Activated T-cell treated with anti-CD3 and anti-CD28 coated beads, Interleukin-2, amount 50 U/mL, for 72 hours (primary cell): ENCODE data around the gene AFAP1L1. TPM values are rescaled to one million over a fixed set of nuclear protein-coding genes. Genes with fewer than 3 reads are reported as not detected.

ENCODE experiments used
- ATAC-seq, 2 donors: fragments of 150-1000 bp; cut with Tn5 transposase; replicated peaks in 1 of 2; 2 replicates each; pipeline ENCODE4 v1.10.0; 2021; ENCODE audit warnings: moderate library complexity in 2 of 2, mild to moderate bottlenecking in 1 of 2
- DNase-seq, 2 donors: peaks; one replicate each; pipeline ENCODE4 v3.0.0; 2021 to 2022; ENCODE audit warnings: mixed read lengths in 1 of 2
- H3K27ac Mint-ChIP-seq: one replicate; pipeline ENCODE4 v1.8.0; 2022; ENCODE audit warnings: mild to moderate bottlenecking, moderate library complexity, mixed read lengths
- H3K27me3 Mint-ChIP-seq: one replicate; pipeline ENCODE4 v1.8.0; 2022; ENCODE audit warnings: low read depth, mixed read lengths
- H3K36me3 Mint-ChIP-seq, 2 donors: one replicate each; pipeline ENCODE4 v1.8.0; 2022; ENCODE audit warnings: mixed read lengths in 2 of 2, mild to moderate bottlenecking in 1 of 2; ENCODE audit not compliant: insufficient read depth in 2 of 2
- H3K4me1 Mint-ChIP-seq: one replicate; pipeline ENCODE4 v1.8.0; 2022; ENCODE audit warnings: low read depth, mixed read lengths
- H3K4me3 Mint-ChIP-seq, 2 donors: one replicate each; pipeline ENCODE4 v1.8.0; 2022; ENCODE audit warnings: mild to moderate bottlenecking in 2 of 2, mixed read lengths in 2 of 2, moderate library complexity in 2 of 2
- H3K9me3 Mint-ChIP-seq, 2 donors: one replicate each; pipeline ENCODE4 v1.8.0; 2022; ENCODE audit warnings: mixed read lengths in 2 of 2
- total RNA-seq, 2 donors: library from RNA; stranded (reverse); gene quantifications; one replicate each; pipeline ENCODE4 v1.2.3, GENCODE V29; 2022

Gene AFAP1L1
- total RNA-seq, 2 donors from 2014 or later = 0.12 to 0.17 TPM

DNA sequence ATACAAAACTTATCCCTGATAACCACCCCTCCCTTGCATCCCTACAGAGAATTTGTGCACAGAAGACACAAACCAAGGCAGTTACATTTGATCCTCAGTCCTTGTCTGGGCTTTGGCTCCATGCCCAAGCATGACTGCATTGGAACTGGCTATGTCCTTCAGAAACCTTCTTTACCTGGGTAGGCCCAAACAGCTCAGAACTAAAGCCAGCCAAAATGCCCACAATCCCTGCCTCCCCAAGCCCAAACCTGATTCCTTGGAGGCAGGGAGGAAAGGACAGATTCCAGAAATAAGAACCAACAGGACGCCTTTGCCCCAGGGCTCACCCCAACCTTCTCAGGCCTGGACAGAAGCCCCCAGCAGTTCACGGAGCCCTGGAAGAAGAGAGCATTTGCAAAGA is 99.2 kb downstream of the AFAP1L1 start:
- Mint-ChIP-seq H3K4me1 (no peaks in the 10 kb centered on the region), H3K4me3 (no peak overlapping the region), H3K27me3 (no peaks in the 10 kb centered on the region), H3K27ac (no peak overlapping the region), H3K36me3 (no peaks in the 10 kb centered on the region), H3K9me3 (no peaks in the 10 kb centered on the region)
- no peak for ATAC-seq
- no peak for DNase-seq

DNA sequence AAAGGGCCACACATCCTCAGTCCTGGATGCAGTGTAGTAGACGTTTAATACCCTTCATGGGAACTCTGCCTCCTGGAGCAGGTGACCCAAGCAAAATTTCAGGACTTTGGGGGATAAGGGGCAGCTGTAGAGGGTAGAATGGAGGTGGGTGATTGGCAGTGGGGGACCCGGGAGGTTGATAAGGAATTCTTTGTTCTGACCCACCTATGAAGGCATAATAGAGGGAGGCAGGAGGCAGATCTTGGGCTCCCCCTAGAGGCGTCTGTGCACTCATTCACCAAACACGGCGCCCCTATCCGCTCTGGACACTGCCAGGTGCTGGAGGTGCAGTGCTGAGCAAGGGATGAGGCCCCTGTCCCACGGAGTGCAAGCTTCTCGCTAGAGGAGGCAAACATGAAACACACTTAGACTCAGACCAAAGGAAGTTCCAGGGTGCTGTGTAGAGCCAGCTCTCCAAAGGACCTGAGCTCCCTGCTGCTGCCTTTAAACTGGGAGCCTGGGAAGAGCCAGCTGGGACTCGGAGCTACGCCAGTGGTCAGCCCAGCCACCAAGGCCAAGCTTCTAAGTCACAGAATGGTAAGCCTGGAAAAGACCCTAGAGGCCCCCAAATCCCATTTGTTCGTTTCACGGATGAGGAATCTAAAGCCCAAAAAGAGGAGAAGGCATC is 99.8 kb downstream of the AFAP1L1 start:
- ATAC-seq = peak; percentile 87
- peak; percentile 72 to 74 for DNase-seq
- H3K9me3 Mint-ChIP-seq = no peaks in the 10 kb centered on the region
- no peaks in the 10 kb centered on the region for H3K4me1 Mint-ChIP-seq
- H3K27ac Mint-ChIP-seq = no peak overlapping the region
- no peak overlapping the region for H3K4me3 Mint-ChIP-seq
- no peaks in the 10 kb centered on the region for H3K27me3 Mint-ChIP-seq
- no peaks in the 10 kb centered on the region for H3K36me3 Mint-ChIP-seq

DNA sequence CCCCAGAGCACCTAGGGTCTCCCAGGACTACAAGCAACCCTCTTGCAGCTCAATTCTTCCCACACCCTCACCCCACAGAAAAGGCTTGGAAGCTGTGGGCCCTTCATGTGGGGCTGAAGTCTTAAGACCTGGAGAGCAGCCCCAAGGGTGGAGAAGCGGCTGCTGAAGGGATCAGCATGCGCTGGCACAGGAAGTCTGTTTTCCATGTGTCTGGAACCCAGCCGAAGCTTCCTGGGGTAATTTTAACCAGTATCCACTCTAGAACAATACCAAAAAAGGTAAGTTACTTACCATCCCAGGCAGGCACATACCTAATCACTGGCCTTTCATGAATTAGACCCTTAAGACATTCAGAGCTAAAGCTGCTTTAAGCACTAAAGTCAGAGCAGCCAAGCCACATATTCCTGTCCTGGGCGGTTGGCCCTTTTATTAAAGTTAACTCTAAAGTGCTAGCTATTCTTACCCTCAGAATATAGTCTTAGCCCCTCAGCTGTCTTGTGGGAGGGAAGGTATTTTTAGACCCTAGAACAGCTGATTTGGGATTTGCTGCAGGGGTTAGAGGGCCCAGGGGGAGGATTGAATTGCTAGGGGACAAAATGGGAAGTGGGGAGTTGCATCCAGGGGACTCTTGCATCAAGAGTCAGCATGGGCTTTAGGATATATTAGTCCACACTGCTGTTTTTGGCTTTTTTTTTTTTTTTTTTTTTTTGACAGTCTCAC is 100.6 kb downstream of the AFAP1L1 start:
- Mint-ChIP-seq H3K9me3 (no peaks in the 10 kb centered on the region), H3K4me1 (no peaks in the 10 kb centered on the region), H3K27me3 (no peaks in the 10 kb centered on the region), H3K36me3 (no peaks in the 10 kb centered on the region), H3K27ac (no peak overlapping the region), H3K4me3 (no peak overlapping the region)
- DNase-seq (no peak), ATAC-seq (no peak)

DNA sequence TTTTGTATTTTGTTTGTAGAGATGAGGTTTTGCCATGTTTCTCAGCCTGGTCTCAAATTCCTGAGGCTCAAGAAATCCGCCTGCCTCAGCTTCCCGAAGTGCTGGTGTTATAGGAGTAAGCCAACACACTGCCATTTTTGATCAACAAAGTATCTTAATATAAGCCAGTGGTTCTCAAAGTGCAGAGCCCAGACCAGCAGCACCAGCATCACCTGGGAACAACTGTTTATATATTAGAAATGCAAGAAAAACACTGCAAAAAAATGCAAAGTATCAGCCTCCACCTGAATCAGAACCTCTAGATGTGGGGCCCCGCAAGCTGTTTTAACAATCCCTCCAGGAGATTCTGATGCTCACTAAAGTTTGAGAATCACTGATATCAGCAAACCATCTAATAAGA is 101.3 kb downstream of the AFAP1L1 start:
- Mint-ChIP-seq H3K4me3 (no peak overlapping the region), H3K27ac (no peak overlapping the region), H3K36me3 (no peaks in the 10 kb centered on the region), H3K4me1 (no peaks in the 10 kb centered on the region), H3K27me3 (no peaks in the 10 kb centered on the region), H3K9me3 (no peaks in the 10 kb centered on the region)
- DNase-seq (no peak), ATAC-seq (no peak)

DNA sequence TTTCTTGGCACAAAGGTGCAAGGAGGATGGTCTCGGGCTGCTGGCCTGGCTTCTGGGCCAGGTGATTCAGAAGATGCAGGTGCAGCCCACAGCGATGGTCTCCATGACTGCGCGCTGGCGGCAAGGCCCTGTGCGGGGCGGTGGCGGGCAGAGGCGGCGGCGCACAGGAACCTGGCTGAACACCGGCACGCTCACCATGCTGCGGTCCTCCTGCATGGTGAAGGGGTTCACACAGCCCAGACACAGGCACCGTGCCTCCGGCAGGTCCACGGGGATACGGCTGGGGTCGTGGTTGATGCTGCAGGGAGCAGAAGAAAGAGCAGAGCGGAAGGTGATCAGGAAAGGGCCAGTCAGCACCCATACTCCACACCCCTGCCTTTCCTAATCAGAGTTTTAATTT is 102.6 kb downstream of the AFAP1L1 start:
- Mint-ChIP-seq H3K4me3 (no peak overlapping the region), H3K9me3 (no peaks in the 10 kb centered on the region), H3K36me3 (no peaks in the 10 kb centered on the region), H3K27me3 (no peaks in the 10 kb centered on the region), H3K4me1 (no peaks in the 10 kb centered on the region), H3K27ac (no peak overlapping the region)
- ATAC-seq (no peak), DNase-seq (no peak)

DNA sequence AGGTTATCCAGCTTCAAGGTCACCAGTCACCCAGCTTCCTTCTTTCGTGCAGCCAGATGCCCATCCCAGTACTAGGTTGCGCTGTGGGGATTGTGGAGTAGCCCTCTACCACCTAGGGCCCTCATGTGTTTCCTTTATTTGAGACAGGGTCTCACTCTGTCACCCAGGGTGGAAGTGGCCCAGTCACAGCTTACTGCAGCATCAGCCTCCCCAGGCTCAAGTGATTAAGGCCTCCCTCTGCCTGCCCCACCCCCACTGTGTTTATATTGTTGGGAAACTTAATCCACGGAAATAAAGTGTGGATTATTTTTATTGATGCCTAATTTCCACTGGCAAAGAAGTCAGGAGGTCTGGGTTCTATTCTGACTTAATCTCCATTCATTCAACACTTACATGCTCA is 103.1 kb downstream of the AFAP1L1 start:
- H3K4me1 Mint-ChIP-seq = no peaks in the 10 kb centered on the region
- H3K27ac Mint-ChIP-seq = no peak overlapping the region
- H3K9me3 Mint-ChIP-seq = no peaks in the 10 kb centered on the region
- no peaks in the 10 kb centered on the region for H3K36me3 Mint-ChIP-seq
- no peaks in the 10 kb centered on the region for H3K27me3 Mint-ChIP-seq
- ATAC-seq = no peak
- DNase-seq = no peak
- no peak overlapping the region for H3K4me3 Mint-ChIP-seq

DNA sequence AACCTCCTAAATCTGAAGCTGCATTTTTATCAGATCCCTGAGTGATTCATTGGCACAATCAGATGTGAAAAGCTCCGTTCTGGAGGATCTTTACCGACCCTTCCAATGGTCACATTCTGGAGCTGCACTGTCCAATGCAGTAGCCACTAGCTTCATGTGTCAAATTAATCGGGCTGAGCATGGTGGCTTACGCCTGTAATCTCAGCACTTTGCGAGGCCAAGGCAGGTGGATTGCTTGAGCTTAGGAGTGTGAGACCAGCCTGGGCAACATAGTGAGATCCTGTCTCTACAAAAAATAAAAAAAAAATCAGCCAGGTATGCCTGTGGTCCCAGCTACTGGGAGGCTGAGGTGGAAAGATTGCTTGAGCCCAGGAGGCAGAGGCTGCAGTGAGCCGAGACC is 103.8 kb downstream of the AFAP1L1 start:
- no peaks in the 10 kb centered on the region for H3K27me3 Mint-ChIP-seq
- DNase-seq (no peak), ATAC-seq (no peak)
- H3K27ac Mint-ChIP-seq = no peak overlapping the region
- no peaks in the 10 kb centered on the region for H3K4me1 Mint-ChIP-seq
- H3K4me3 Mint-ChIP-seq = no peak overlapping the region
- no peaks in the 10 kb centered on the region for H3K9me3 Mint-ChIP-seq
- no peaks in the 10 kb centered on the region for H3K36me3 Mint-ChIP-seq

DNA sequence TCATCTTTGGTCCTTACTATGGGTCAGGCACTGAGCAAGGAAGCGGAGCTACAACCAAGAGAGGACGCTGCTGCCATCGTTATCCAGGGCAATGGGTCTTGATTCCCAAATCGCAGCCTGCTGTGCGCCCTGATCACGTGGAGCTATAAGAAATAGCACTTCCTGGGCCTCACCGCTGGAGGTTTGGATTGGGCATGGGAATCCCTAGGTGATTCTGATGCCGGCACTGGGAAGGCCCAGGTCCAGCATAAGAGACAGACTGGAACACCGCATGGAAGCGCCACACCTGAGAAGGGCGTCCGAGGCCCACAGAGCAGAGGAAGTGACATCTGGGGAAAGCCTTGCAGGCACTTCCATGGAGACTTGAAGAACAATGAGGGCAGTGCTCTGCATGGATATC is 104.4 kb downstream of the AFAP1L1 start:
- no peaks in the 10 kb centered on the region for H3K9me3 Mint-ChIP-seq
- H3K27me3 Mint-ChIP-seq = no peaks in the 10 kb centered on the region
- no peaks in the 10 kb centered on the region for H3K36me3 Mint-ChIP-seq
- ATAC-seq (no peak), DNase-seq (no peak)
- no peak overlapping the region for H3K27ac Mint-ChIP-seq
- no peaks in the 10 kb centered on the region for H3K4me1 Mint-ChIP-seq
- H3K4me3 Mint-ChIP-seq = no peak overlapping the region

DNA sequence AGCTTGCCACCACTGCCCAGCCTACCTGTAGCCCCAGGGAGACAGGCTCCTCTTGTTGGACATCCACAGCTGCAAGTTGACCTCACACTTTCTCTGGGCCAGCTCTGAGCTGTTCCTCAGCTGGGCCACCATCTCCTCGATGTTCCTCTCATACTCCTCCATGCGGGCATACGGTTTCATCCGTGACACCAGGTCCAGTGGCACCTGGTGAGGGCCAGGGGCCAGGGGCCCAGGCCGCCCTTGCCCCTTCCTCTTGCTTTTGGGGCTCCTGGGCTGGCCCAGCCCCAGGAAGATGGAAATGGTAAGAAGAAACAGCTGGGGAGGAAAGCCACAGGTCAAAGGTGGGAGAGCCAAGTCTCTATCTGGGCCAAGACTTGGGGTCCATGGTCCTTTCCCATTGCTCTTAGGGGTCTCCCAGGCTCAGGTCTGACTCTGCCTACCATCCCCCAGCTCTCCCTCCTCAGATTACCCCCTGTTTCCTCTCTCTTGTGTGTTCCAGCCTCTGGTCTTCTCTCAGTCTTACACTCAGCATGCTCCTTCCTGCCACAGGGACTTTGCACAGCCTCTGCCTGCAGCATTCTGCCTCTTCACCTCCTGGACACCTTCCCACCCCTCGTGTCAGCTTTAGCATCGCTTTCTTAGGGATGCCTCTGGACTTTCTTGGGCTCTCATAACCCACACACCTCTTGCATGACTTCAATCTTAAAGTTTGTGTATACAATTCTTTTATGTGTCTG is 105.2 kb downstream of the AFAP1L1 start:
- no peaks in the 10 kb centered on the region for H3K27me3 Mint-ChIP-seq
- H3K4me3 Mint-ChIP-seq = no peak overlapping the region
- ATAC-seq (no peak), DNase-seq (no peak)
- H3K9me3 Mint-ChIP-seq = no peaks in the 10 kb centered on the region
- H3K4me1 Mint-ChIP-seq = no peaks in the 10 kb centered on the region
- H3K27ac Mint-ChIP-seq = no peak overlapping the region
- no peaks in the 10 kb centered on the region for H3K36me3 Mint-ChIP-seq

DNA sequence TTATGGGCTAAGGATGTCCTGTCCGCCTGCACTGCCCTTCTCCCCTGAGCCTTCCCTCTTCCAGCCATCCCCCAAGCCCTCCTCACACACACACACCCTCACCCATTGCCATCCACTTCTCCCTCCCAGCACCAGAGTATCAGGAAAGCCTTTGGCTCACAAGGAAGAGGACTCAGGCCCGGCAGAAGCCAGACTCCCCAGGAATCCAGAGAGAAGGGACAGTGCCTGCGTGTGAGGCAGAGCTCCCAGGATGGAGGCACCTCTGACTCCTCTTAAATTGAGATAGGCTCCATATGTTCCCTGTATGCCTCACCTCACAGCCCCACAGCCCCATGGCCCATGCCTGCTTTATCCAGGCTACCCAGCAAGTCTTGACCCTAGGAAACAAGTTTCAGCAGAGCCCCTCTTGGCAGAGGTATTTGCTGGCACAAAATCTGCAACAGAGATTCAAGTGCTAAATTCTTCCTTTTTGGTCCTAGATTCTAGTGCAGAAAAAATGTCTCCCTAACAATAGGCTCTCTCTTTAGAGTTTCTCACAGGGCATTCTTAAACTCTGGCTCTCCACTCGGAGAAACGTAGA is 106.7 kb downstream of the AFAP1L1 start:
- Mint-ChIP-seq H3K27ac (no peak overlapping the region), H3K4me1 (no peaks in the 10 kb centered on the region)
- ATAC-seq = no peak

DNA sequence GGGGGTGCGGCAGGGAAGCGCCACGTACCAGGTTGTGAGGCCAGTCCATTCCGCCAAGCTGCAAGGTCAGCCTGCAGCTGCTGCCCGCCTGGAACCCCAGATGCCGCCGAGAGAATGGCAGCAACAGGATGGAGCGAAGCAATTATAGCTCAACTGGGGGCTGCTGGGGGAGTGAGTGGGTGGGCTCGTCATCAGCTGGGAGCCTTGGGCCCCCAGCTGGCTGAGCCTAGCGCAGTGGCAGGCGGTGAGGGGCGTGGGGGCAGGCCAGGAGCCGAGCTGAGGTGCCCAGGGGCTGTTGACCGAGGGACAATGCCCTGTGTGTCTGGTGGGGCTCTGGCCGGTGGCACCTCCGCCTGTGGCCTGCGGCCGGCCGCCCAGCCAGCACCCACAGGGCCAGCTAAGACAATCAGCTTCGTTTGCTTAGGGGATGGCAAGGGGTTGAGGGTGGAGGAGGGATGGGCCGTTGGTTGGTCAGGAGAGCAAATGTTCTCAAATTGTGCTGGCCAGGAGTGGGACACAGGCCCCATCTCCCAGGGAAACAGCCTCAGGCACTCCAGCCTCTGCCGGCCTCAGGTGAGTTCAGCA is 107.6 kb downstream of the AFAP1L1 start, which contains the start of gene IL17B:
Gene IL17B, minus strand, starts transcription at position 116 of the 585 bp plus-strand sequence. Its CDS starts 67 bp downstream, at position 49.
- DNase-seq (no peak), ATAC-seq (no peak)
- Mint-ChIP-seq H3K36me3 (no peaks in the 10 kb centered on the region), H3K4me3 (no peak within 1 kb of the TSS), H3K9me3 (no peaks in the 10 kb centered on the region), H3K27ac (no peak within 1 kb of the TSS), H3K4me1 (no peaks in the 10 kb centered on the region), H3K27me3 (no peaks in the 10 kb centered on the region)

More for the DNA sequence above, 106.7 kb downstream of the AFAP1L1 start:
- H3K27me3 Mint-ChIP-seq = no peaks in the 10 kb centered on the region
- H3K36me3 Mint-ChIP-seq = no peaks in the 10 kb centered on the region
- no peak overlapping the region for H3K4me3 Mint-ChIP-seq
- DNase-seq = no peak
- H3K9me3 Mint-ChIP-seq = no peaks in the 10 kb centered on the region

DNA sequence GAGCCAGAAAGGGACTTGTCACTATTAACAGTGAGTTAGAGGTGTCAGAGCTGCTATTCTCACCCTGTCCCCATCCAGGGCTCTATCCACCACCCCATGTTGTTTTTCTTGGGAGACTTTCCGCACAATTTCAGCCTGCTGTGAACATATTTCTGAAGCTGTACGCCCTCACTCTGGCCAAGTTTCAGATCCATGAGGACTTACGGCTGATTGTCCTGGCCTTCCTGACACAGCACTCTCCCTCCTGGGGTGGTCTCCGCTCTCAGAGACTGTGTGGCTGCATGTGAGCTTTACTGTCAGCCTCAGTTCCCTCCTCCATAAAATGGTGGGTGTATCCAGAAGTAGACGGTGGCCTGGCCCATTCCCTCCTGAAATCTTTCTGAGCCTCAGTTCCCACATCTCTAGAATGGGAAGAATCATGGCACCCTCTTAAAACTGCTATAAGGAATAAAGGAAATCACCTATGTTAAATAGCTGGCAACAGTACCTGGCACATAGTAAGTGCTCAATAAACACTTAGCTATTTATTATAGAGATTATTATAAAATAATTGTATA is 108.2 kb downstream of the AFAP1L1 start:
- Mint-ChIP-seq H3K4me3 (no peak overlapping the region), H3K9me3 (no peaks in the 10 kb centered on the region), H3K27ac (no peak overlapping the region), H3K36me3 (no peaks in the 10 kb centered on the region), H3K27me3 (no peaks in the 10 kb centered on the region), H3K4me1 (no peaks in the 10 kb centered on the region)
- DNase-seq (no peak), ATAC-seq (no peak)
